ENCODE results near the gene COPRS.
A peak's percentile ranks its signal among the peaks of the same experiment; 100 is the strongest.

COPRS gene

GRCh38 chr17:31858642-31859486 lies at the start of gene COPRS:
COPRS (minus strand) TSS chr17:31859244; CDS start chr17:31859199, 45 bp downstream.
- peak; percentile 47 for DNase-seq

- DNase-seq = no peak
Measured at GRCh38 chr17:31908386-31908785, 49.3 kb upstream of the COPRS start.

DNA sequence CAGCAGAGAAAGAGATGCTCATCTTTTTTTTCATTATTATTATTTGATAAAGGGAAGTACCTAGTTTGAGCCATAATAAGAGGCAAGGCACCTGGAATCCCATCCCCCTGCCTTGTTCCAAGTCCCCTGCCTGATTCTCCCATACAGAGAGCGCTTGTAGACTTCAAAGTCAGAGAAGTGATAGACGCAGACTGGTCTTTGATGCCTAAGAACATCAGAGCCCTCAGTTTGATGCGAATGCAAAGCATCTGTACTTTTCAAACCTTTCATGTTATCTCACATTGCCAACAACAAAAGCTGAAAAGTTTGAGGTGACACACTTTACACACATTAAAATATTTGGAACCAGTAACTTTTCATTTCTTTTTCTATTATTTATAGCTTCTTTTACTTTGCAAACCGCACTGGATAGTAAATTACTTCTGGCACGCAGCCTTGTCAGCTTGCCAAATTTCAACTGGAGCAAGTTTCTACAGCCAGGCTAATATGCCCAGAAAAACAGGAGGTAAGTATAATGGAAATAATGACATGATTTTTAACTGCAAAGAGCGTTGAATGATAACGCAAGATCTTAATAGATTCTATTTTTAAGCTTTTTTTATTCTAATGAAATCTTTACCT lies 48.4 kb upstream of the COPRS start:
- no peak for DNase-seq

DNA sequence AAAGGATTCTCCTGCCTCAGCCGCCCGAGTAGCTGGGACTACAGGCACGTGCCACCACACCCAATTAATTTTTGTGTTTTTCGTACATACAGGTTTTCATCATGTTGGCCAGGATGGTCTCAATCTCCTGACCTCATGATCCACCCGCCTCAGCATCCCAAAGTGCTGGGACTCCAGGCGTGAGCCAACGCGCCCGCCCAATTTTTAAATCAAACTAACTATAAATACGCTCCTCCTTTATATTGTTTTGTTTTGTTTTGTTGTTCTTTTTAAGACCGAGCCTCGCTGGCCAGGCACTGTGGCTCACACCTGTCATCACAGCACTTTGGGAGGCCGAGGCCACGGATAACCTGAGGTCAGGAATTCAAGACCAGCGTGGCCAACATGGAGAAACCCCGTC lies 44.4 kb upstream of the COPRS start:
- no peak for DNase-seq

DNA sequence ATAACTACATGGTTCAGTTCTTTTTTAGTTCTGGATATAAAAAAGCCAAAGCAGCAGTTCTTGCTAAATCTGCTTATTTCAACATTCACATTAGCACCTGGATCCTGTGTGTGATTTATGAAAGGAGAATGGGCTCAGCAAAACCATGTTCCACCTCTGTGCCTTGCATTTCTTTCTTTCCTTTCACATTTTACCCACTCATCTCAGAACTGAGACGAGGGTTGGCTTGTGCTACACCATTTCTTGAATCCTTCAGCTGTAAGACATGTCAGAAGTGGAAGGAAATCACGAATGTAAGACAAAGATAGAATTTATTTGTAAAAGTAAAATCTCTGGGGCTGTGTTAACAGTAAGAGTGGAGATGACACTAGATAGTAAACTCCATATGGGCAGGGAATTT lies 43.6 kb upstream of the COPRS start:
- no peak for DNase-seq

DNA sequence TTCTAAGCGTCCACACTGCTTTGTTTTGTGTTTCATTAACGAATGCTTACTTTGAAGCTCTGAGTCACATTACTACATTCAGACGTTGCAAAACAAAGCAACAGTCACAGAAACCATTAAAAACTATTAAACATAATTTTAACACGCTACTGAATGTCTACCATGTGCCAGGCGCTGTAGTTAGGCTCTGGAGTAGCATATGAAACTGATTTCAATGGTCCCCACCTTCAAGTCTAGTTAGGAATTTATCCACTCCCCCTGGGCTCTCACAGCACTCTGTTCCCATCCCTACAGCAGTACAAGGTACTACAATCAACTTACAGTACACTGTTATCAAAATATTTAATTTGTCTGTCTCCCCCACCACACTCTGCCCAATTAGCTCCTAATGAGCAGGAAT lies 41.8 kb upstream of the COPRS start:
- DNase-seq = no peak

DNA sequence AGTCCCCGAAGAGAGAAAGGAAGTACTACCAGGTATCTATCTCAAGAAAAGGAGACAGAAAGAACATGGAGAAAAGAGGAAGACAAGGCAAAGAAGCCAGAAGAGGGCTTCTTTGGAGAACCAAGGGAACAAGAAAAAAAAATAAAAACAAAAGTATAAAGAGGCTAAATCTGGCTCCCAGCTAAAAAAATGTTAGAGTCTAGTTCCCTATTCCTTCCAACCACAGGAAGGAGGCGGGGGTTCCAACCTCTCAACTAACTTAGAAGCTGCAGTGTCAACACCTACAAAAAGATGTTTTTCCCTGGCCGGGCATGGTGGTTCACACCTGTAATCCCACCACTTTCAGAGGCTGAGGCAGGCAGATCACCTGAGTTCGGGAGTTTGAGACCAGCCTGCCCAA lies 29.1 kb upstream of the COPRS start:
- no peak for DNase-seq

DNA sequence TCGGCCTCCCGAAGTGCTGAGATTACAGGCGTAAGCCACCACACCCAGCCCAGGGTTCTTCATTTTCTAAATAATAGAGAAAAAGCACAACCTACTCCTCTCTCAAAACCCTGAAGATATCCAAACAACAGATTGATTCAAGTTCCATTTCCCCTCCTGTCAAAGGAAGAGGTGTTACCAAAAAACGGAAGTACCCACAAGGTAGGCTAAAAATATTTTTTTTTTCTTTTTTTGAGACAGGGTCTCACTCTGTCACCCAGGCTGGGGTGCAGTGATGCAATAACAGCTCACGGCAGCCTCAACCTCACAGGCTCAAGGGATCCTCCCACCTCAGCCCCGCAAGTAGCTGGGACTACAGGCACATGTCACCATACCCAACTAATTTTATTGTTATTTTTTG lies 23.5 kb upstream of the COPRS start:
- DNase-seq = no peak

- DNase-seq = no peak
Measured at GRCh38 chr17:31880311-31880710, 21.3 kb upstream of the COPRS start.

GRCh38 chr17:31878703-31879073 lies 19.6 kb upstream of the COPRS start:
- DNase-seq = no peak

GRCh38 chr17:31877911-31878702 lies 19.1 kb upstream of the COPRS start:
- DNase-seq = no peak

GRCh38 chr17:31877341-31877740 lies 18.3 kb upstream of the COPRS start:
- DNase-seq = no peak

GRCh38 chr17:31875081-31875480 lies 16.0 kb upstream of the COPRS start:
- DNase-seq = no peak

DNA sequence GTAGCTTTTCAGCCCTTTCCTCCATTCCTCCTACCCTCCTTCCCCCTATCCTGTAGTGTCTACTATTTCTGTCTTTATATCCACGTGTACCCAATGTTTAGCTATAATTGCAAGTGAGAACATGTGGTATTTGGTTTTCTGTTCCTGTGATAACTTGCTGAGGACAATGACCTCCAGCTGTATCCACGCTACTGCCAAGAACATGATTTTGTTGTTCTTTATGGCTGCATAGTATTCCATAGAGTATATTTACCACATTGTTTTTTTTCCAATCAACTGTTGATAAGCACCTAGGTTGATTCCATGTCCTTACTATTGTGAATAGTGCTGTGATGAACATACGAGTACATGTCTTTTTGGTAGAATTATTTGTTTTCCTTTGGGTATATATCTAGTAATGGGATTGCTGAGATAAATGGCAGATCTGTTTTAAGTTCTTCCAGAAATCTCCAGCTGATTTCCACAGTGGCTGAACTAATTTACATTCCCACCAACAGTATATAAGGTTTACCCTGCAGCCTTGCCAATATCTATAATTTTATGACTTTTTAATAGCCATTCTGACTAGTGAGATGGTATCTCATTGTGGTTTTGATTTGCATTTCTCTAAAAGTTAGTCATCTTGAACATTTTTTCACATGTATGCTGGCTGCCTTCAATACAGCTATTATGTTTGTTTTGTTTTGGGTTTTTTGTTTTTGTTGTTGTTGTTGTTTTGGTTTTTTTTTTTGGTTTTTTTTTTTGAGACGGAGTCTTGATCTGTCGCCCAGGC lies 10.9 kb upstream of the COPRS start:
- no peak for DNase-seq

DNA sequence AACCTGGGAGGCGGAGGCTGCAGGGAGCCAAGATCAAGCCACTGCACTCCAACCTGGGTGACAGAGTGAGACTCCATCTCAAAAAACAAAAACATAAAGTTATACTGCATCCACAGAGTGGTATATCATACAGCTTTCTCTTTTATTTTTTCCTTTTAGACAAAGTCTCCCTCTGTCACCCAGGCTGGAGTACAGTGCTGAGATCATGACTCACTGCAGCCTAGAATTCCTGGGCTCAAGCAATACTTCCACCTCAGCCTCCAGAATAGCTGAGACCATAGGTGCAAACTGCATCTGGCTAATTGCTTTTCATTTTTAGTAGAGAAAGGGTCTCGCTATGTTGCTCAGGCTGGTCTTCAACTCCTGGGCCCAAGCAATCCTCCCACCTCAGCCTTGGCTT lies 10.0 kb upstream of the COPRS start:
- no peak for DNase-seq

GRCh38 chr17:31859487-31860008 lies 504 bp upstream of the COPRS start:
- no peak for DNase-seq

GRCh38 chr17:31857920-31858641 lies 963 bp downstream of the COPRS start:
- no peak for DNase-seq

DNA sequence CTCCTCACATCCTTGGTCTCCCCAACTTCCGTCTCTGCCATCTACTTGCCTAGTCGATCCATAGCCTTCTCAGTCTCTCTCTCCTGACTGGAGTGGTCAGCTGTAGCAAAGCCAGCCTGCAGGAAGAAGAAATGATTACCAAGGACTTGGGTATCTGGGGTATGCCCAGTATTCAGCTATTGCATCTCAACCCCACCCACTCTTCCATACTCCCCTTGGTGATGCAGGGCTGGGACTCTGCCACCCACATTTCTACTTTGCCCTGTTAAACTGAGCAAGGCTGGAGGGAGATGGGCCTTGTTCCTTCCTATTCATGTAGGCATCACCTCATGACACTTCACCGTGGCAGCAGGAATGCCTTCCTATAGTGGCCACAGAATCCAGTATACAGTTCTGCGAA lies 2.3 kb downstream of the COPRS start:
- no peak for DNase-seq

DNA sequence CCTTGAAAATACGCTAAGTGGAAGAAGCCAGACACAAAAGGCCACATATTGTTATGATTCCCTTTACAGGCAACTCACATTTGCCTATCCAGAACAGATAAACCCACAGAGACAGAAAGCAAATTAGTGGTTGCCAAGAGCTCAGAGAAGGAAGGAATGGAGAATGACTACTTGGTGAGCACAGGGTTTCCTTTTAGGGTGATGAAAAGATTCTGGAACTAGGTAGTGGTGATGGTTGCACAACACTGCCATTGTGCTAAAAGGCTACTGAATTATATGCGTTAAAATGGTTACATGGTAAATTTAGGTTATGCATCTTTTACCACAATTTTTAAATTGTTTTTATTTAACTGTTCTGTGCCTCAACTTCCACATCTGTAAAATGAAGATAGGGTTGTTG lies 4.4 kb downstream of the COPRS start:
- DNase-seq = no peak

DNA sequence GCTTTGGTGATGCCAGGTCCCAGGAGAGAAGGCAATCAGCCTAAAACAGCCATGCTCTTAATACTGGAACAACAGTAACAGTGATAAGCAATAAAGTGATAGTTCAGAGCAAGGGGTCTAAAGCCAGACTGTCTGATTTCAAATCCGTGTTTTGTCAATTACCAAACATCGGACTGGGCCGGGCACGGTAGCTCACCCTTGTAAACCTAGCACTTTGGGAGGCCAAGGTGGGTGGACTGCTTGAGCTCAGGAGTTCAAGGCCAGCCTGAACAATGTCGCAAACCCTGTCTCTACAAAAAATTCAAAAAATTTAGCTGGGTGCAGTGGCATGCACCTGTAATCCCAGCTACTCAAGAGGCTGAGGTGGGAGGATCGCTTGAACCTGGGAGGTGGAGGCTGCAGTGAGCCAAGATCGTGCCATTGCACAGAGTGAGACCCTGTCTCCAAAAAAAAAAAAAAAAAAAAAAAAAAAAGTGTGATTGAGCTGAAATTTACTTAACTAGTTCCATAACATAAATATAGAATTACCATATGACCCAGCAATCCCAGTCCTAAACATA lies 5.1 kb downstream of the COPRS start:
- DNase-seq = no peak

- no peak for DNase-seq
Measured at GRCh38 chr17:31845291-31845690, 13.8 kb downstream of the COPRS start.

Measured in GOT3 (cell line).